Transverse colon (tissue), 4 donors: ENCODE results near the gene DDX49. TPM values are rescaled to one million over a fixed set of nuclear protein-coding genes. Genes with fewer than 3 reads are reported as not detected.

Experiments used
- DNase-seq: peaks from one replicate; pipeline ENCODE4 v3.0.0-alpha.2; 2019
- H3K27ac ChIP-seq, 4 donors: fragments of 200-600 bp; sonication (generic); 2 replicates each; pipeline ENCODE4 v1.5.1; 2016 to 2018; ENCODE audit warnings: inconsistent platforms in 4 of 4
- H3K27me3 ChIP-seq: fragments of 200-600 bp; sonication (generic); 2 replicates; pipeline ENCODE4 v1.5.1; 2017; ENCODE audit warnings: inconsistent platforms
- H3K36me3 ChIP-seq, 4 donors: fragments of 200-600 bp; sonication (generic); 2 replicates each; pipeline ENCODE4 v1.5.1; 2017 to 2019; ENCODE audit warnings: inconsistent platforms in 4 of 4
- H3K4me1 ChIP-seq, 4 donors: fragments of 200-600 bp; sonication (generic); 2 replicates each; pipeline ENCODE4 v1.5.1; 2017 to 2020; ENCODE audit warnings: inconsistent platforms in 4 of 4
- H3K4me3 ChIP-seq, 4 donors: fragments of 200-600 bp; sonication (generic); 1 replicate in 1 of 4; 2 replicates in 3 of 4; pipeline versions ENCODE4 v1.5.1 to v1.6.1; 2017 to 2019; ENCODE audit warnings: inconsistent platforms in 4 of 4
- H3K9me3 ChIP-seq, 2 donors: fragments of 200-600 bp; sonication (generic); 2 replicates each; pipeline ENCODE4 v1.5.1; 2017 to 2019; ENCODE audit warnings: inconsistent platforms in 2 of 2
- CTCF ChIP-seq, 5 experiments: fragments of 200-600 bp in 3 of 5; fragments of 450-650 bp in 2 of 5; sonication (generic) in 3 of 5; IDR thresholded peaks; 1 replicate in 2 of 5; 2 replicates in 3 of 5; pipeline ENCODE4 v1.5.1; 2016 to 2017; ENCODE audit warnings: antibody characterized with exemption in 5 of 5, inconsistent platforms in 3 of 5, mild to moderate bottlenecking in 2 of 5, moderate library complexity in 1 of 5
- EP300 ChIP-seq: sonication (generic); formaldehyde crosslinking; IDR thresholded peaks from one replicate; pipeline ENCODE4 v1.6.1; 2017; ENCODE audit warnings: antibody characterized with exemption, low read depth
- POLR2A ChIP-seq: fragments of 450-650 bp; IDR thresholded peaks from one replicate; pipeline ENCODE4 v1.6.1; 2016; ENCODE audit warnings: antibody characterized with exemption, mild to moderate bottlenecking, moderate library complexity
- POLR2AphosphoS5 ChIP-seq, 3 donors: sonication (generic); formaldehyde crosslinking; IDR thresholded peaks; one replicate each; pipeline ENCODE4 v1.6.1; 2016; ENCODE audit warnings: antibody characterized with exemption in 3 of 3
- WGBS, 2 donors: methylation state at CpG; one replicate each; pipeline ENCODE4 v1.1.5; 2018; ENCODE audit warnings: low coverage in 1 of 2; 5-methylcytosine and 5-hydroxymethylcytosine counted together
- in situ Hi-C, 4 donors: fragments of 200-750 bp; cut with MboI; loops; one replicate each; pipeline versions ENCODE4 v1.15.0 to v1.15.1; 2017; ENCODE audit warnings: low sequenced_read_pairs in 3 of 4, low pct_ligation_motif_present in 1 of 4, low pct_unique_long_range_greater_than_20kb in 1 of 4
- intact Hi-C: fragments of 100-400 bp; cut with DNase I; formaldehyde crosslinking; loops from one replicate; pipeline ENCODE4 v1.15.1; 2023; ENCODE audit warnings: low total_unique reads
- total RNA-seq, 4 donors: library from RNA; depleted of rRNA; stranded (reverse); fragments of >200 nt; gene quantifications; one replicate each; pipeline ENCODE4 v1.1.0, GENCODE V29; 2016

Gene DDX49
- total RNA-seq, 4 donors from 2014 or later = 42.1 to 90.8 (median 50.4) TPM

DNA sequence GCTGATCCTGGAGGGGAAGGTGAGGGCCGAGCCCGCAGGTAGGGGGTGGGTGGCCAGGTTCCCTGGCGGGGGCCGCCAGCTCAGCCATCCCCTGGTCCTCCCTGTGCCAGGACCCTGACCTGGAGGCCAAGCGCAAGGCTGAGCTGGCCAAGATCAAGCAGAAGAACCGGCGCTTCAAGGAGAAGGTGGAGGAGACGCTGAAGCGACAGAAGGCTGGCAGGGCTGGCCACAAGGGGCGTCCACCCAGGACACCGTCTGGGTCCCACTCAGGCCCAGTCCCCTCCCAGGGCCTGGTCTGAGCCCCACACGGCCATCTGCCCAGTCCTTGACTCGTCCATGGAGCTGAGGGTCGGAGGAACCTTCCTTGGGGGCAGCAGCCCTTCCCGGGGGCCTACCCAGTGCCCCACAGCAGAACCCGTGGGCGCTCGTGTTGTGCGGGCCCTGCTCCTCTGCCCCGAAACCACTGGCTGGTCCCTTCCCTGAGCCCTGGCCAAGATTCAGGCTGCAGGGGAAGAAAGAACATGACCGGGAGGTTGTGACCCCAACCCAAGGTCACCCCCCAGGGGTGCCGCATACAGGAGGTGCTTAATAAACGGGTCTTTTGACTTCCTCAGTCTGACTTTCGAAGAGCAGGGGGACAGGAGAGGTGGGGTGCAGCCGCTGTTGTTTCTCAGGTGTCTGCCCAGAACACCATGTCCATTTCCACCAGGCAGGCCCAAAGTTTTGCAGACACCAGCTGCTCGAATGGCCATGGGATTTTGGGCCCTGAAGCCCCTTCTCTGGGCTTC is 8.7 kb downstream of the DDX49 start:
- TF ChIP-seq CTCF (IDR thresholded peaks at IDR 0.05) = no peak
- no peak for TF ChIP-seq POLR2A
- TF ChIP-seq POLR2AphosphoS5 (IDR thresholded peaks at IDR 0.05) = no peak
- Histone ChIP-seq H3K27ac (no peak overlapping the region), H3K4me3 (no peak overlapping the region), H3K9me3 (no peaks in the 10 kb centered on the region), H3K27me3 (no peaks in the 10 kb centered on the region), H3K36me3 (peaks cover 0 to 19% (median 9%) of the 10 kb centered on the region in 4 donors), H3K4me1 (peaks cover 0 to 8% (median 6%) of the 10 kb centered on the region in 4 donors)
- WGBS, 2 donors = 88 to 100% methylated on average over 4 to 26 of the region's 26 CpGs
- no peak for DNase-seq
- intact Hi-C loops = no loop called here
- in situ Hi-C loops = no loop called here

- H3K36me3 ChIP-seq = peaks cover 0 to 13% (median 6%) of the 10 kb centered on the region in 4 donors
- in situ Hi-C loops = no loop called here
Measured at GRCh38 chr19:18929311-18929710, 9.8 kb downstream of the DDX49 start.

DNA sequence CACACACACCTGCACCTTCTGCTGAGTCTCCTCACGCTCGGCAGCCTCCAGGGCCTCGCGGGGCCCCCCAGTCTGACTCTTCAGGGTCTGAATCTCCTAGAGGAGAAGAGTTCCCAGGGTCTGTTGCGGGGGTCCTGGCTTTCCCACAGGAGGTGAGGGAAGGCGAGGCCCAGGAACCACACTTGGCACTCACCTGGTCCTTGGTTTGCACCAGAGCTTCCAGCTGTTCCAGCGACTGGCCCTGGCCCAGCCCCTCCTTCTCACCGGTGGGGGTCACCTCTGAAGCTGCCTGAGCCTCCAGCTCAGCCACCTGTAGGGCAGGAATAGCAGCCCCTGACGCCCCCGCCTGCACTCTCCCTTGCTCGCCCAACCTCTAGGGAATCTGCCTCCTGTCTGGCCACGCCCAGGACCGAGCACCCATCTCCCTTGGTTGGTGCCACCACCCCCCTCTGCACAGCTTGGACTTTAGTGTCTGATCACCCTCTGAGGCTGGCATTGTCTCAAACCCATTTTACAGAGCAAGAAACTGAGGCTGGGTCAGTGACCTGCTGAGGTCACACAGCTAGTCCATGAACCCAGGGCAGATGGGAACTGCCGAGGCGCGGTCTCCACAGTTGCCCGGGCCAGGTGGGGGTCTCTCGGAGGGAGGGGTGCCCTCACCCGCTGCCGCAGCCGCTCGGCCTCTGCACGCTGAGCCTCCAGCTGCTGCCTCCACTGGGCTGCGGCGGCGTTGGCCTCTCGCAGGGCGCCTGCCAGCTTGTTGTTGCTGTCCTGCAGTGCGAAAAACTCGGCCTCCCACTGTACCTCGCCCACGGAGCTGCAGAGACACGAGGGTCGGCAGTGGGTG is 12.0 kb downstream of the DDX49 start:
- H3K4me1 ChIP-seq = peaks cover 0 to 8% (median 6%) of the 10 kb centered on the region in 4 donors
- H3K27me3 ChIP-seq = no peaks in the 10 kb centered on the region
- no peaks in the 10 kb centered on the region for H3K36me3 ChIP-seq
- H3K27ac ChIP-seq = peak overlapping the region in 1 of 4 donors; percentile 28
- TF ChIP-seq POLR2AphosphoS5 (IDR thresholded peaks at IDR 0.05) (no peak), POLR2A (no peak), EP300 (no peak), CTCF (IDR thresholded peaks at IDR 0.05) (no peak)
- WGBS, 2 donors = 72% methylated on average over 30 of the region's 34 CpGs; no CpG with 5 or more reads in 1 of the 2 donors
- H3K4me3 ChIP-seq = no peak overlapping the region
- H3K9me3 ChIP-seq = no peaks in the 10 kb centered on the region
- no peak for DNase-seq
- in situ Hi-C loops (no loop called here), intact Hi-C loops (no loop called here)

More at GRCh38 chr19:18929311-18929710, 9.8 kb downstream of the DDX49 start:
- no peak for DNase-seq
- Histone ChIP-seq H3K27me3 (no peaks in the 10 kb centered on the region), H3K4me3 (no peak overlapping the region), H3K4me1 (peaks cover 0 to 8% (median 6%) of the 10 kb centered on the region in 4 donors), H3K27ac (no peak overlapping the region), H3K9me3 (no peaks in the 10 kb centered on the region)
- intact Hi-C loops = no loop called here
- TF ChIP-seq POLR2A (no peak), POLR2AphosphoS5 (IDR thresholded peaks at IDR 0.05) (no peak), EP300 (no peak), CTCF (IDR thresholded peaks at IDR 0.05) (no peak)
- WGBS, 2 donors = 57 to 86% methylated on average over 1 to 20 of the region's 25 CpGs

- H3K4me3 ChIP-seq = peak overlapping the region in 1 of 4 donors; percentile 2
- no peaks in the 10 kb centered on the region for H3K9me3 ChIP-seq
- DNase-seq = peak; percentile 90
- intact Hi-C loops (no loop called here), in situ Hi-C loops (no loop called here)
- WGBS, 2 donors = 18 to 36% methylated on average over 15 to 29 of the region's 37 CpGs
- no peak for TF ChIP-seq POLR2AphosphoS5 (IDR thresholded peaks at IDR 0.05)
- no peak for TF ChIP-seq POLR2A
- TF ChIP-seq CTCF (IDR thresholded peaks at IDR 0.05) = no peak
- TF ChIP-seq EP300 = no peak
- H3K36me3 ChIP-seq = no peaks in the 10 kb centered on the region
- no peaks in the 10 kb centered on the region for H3K27me3 ChIP-seq
- H3K27ac ChIP-seq = peak overlapping the region in 1 of 4 donors; percentile 28
- H3K4me1 ChIP-seq = peaks cover 0 to 8% (median 6%) of the 10 kb centered on the region in 4 donors
Measured at GRCh38 chr19:18932216-18932841, 12.8 kb downstream of the DDX49 start.
